Measurements from ENCODE around the gene VEGFC.

Gene VEGFC

GRCh38 chr4:176752191-176752749 is 40.5 kb downstream of the VEGFC start:
- Histone ChIP-seq H3K36me3 (ENCODE audit: insufficient read depth) (no peaks in the 10 kb centered on the region), H3K27ac (no peak overlapping the region), H3K9ac (no peak overlapping the region), H3K79me2 (ENCODE audit: insufficient read depth, low read depth) (no peaks in the 10 kb centered on the region), H2AFZ (ENCODE audit: low read depth) (no peak overlapping the region), H4K20me1 (ENCODE audit: insufficient read depth) (no peaks in the 10 kb centered on the region), H3K4me1 (ENCODE audit: low read depth, poor library complexity, severe bottlenecking) (no peaks in the 10 kb centered on the region), H3K4me3 (IDR thresholded peaks at IDR 0.05; ENCODE audit: insufficient read depth, low read depth, low read length) (no peak overlapping the region), H3K27me3 (ENCODE audit: insufficient read depth, low read depth) (no peaks in the 10 kb centered on the region), H3K4me2 (no peak overlapping the region)
- no peak for TF ChIP-seq CTCF (conservative IDR thresholded peaks at IDR 0.05; ENCODE audit: low read depth, low read length)

- Histone ChIP-seq H3K9ac (no peak overlapping the region), H4K20me1 (ENCODE audit: insufficient read depth) (no peaks in the 10 kb centered on the region), H2AFZ (ENCODE audit: low read depth) (no peak overlapping the region), H3K79me2 (ENCODE audit: insufficient read depth, low read depth) (no peaks in the 10 kb centered on the region), H3K4me2 (no peak overlapping the region), H3K4me1 (ENCODE audit: low read depth, poor library complexity, severe bottlenecking) (no peaks in the 10 kb centered on the region), H3K4me3 (IDR thresholded peaks at IDR 0.05; ENCODE audit: insufficient read depth, low read depth, low read length) (no peak overlapping the region), H3K27ac (no peak overlapping the region), H3K36me3 (ENCODE audit: insufficient read depth) (no peaks in the 10 kb centered on the region), H3K27me3 (ENCODE audit: insufficient read depth, low read depth) (no peaks in the 10 kb centered on the region)
- TF ChIP-seq CTCF (conservative IDR thresholded peaks at IDR 0.05; ENCODE audit: low read depth, low read length), result no peak
Measured at GRCh38 chr4:176751061-176751460, 41.7 kb downstream of the VEGFC start.

GRCh38 chr4:176746846-176747245 is 45.9 kb downstream of the VEGFC start:
- H3K9ac ChIP-seq, result no peak overlapping the region
- no peaks in the 10 kb centered on the region for H3K36me3 ChIP-seq (ENCODE audit: insufficient read depth)
- no peaks in the 10 kb centered on the region for H3K27me3 ChIP-seq (ENCODE audit: insufficient read depth, low read depth)
- no peaks in the 10 kb centered on the region for H4K20me1 ChIP-seq (ENCODE audit: insufficient read depth)
- no peak overlapping the region for H3K27ac ChIP-seq
- H3K4me2 ChIP-seq, result no peak overlapping the region
- no peaks in the 10 kb centered on the region for H3K4me1 ChIP-seq (ENCODE audit: low read depth, poor library complexity, severe bottlenecking)
- no peak for TF ChIP-seq CTCF (conservative IDR thresholded peaks at IDR 0.05; ENCODE audit: low read depth, low read length)
- no peak overlapping the region for H3K4me3 ChIP-seq (IDR thresholded peaks at IDR 0.05; ENCODE audit: insufficient read depth, low read depth, low read length)
- H2AFZ ChIP-seq (ENCODE audit: low read depth), result no peak overlapping the region
- H3K79me2 ChIP-seq (ENCODE audit: insufficient read depth, low read depth), result no peaks in the 10 kb centered on the region

- H2AFZ ChIP-seq (ENCODE audit: low read depth), result no peak overlapping the region
- no peak overlapping the region for H3K27ac ChIP-seq
- no peak overlapping the region for H3K4me2 ChIP-seq
- H3K36me3 ChIP-seq (ENCODE audit: insufficient read depth), result no peaks in the 10 kb centered on the region
- no peaks in the 10 kb centered on the region for H4K20me1 ChIP-seq (ENCODE audit: insufficient read depth)
- TF ChIP-seq CTCF (conservative IDR thresholded peaks at IDR 0.05; ENCODE audit: low read depth, low read length), result no peak
- no peaks in the 10 kb centered on the region for H3K79me2 ChIP-seq (ENCODE audit: insufficient read depth, low read depth)
- no peaks in the 10 kb centered on the region for H3K4me1 ChIP-seq (ENCODE audit: low read depth, poor library complexity, severe bottlenecking)
- no peak overlapping the region for H3K9ac ChIP-seq
- no peaks in the 10 kb centered on the region for H3K27me3 ChIP-seq (ENCODE audit: insufficient read depth, low read depth)
- H3K4me3 ChIP-seq (IDR thresholded peaks at IDR 0.05; ENCODE audit: insufficient read depth, low read depth, low read length), result no peak overlapping the region
Measured at GRCh38 chr4:176745902-176746301, 46.8 kb downstream of the VEGFC start.
